ENCODE measurements around the gene C3orf20. TPM values are rescaled to one million over a fixed set of nuclear protein-coding genes. Genes with fewer than 3 reads are reported as not detected.

C3orf20 gene
- 0.22 TPM for total RNA-seq

GRCh38 chr3:14674841-14675240, at the start of gene C3orf20:
Gene C3orf20, plus strand, starts transcription at chr3:14675141. Its CDS starts 7,573 bp downstream, at chr3:14682714.

DNA sequence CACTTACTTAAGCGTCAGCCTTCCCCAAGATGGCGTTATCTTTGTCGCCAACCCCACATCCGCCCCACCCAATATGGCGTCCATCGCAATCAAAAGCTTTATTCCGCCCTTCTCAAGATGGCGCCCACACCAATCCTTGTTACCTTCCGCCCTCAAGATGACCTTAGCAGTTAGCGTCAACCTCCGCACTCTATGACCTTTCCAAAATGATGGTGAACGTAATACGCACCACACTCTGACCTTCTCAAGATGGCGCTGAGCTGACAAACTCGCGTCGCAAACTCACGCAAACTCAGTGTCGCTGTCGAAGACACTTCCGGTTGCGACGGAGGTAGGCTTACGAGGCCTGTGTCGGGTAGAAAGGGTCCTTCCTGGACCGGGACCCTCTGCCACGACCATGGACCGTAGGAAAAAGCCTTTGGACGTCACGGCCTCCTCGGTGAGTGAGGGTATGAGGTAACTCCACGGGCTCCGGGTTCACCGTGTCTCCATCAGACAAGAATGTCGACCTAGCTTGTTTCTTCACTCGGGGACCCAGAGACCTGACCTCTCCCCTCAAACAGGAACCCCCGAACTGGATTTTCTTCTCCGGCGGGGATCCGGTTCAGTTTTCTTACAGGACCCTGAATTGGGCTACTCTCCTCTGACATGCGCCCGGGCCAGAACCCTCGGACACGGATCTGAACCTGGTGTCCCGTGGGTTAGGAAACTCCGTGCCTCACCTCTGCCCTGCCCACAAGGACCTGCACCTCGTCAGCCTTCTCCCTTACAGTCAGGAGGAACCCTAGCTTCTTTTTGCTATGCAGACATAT, 23.3 kb upstream of the C3orf20 start, which contains the start of gene CCDC174:
CCDC174 (plus strand) TSS at position 323 of the 812 bp plus-strand sequence; CDS start at position 398, 75 bp downstream.

DNA sequence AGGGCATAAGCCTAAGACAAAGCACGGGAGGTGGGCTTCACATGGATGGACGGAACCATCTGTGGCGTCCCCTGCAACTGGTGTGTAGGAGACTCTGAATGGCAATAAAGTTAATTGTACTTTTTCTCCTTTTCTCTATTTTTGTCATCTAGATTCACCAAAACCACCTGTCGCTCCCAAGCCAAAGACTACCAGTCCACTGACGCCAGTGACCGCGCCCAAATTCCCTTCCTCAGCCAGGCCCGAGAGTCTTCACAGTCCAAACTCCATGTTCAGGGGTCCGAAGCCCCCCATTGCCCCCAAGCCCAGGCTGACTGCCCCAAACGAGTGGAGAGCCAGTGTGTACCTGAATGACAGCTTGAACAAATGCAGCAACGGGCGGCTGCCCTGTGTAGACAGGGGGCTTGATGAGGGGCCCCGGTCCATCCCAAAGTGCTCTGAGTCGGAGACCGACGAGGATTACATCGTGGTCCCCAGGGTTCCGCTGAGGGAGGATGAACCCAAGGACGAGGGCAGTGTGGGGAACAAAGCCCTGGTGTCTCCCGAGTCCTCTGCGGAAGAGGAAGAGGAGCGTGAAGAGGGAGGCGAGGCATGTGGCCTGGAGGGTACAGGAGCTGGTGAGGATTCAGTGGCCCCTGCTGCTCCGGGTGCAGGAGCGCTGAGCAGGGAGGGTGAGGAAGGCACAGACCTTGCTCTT, 144.0 kb downstream of the C3orf20 start, which contains the start of gene FGD5:
FGD5 (plus strand) TSS at position 159 of the 697 bp plus-strand sequence; CDS start at position 269, 110 bp downstream.

Other genes with a start within 250 kb of the C3orf20 start
- gene GRIP2, start 134.8 kb upstream of the C3orf20 start, total RNA-seq = 9.1 TPM
- 32.8 TPM for gene CCDC174, start 23.4 kb upstream of the C3orf20 start, total RNA-seq
- 17.3 TPM for gene FGD5, start 143.8 kb downstream of the C3orf20 start, total RNA-seq

Data from camera-type eye (tissue), 1 donor.